Vagina (tissue), 2 donors: ENCODE measurements around the gene KRTAP20-3.

ENCODE experiments used
- POLR2A ChIP-seq, 2 donors: fragments of 450-650 bp; IDR thresholded peaks; one replicate each; pipeline ENCODE4 v1.6.1; 2017; ENCODE audit warnings: antibody characterized with exemption in 2 of 2, mild to moderate bottlenecking in 2 of 2, moderate library complexity in 2 of 2
- POLR2AphosphoS5 ChIP-seq, 2 donors: sonication (generic); formaldehyde crosslinking; IDR thresholded peaks; one replicate each; pipeline ENCODE4 v1.9.0; 2017; ENCODE audit warnings: antibody characterized with exemption in 2 of 2, mild to moderate bottlenecking in 2 of 2, low read depth in 1 of 2; ENCODE audit not compliant: insufficient read depth in 1 of 2
- TF ChIP-seq, protein P1 (sequence below), 3 experiments: fragments of 450-650 bp in 2 of 3; fragments of 200-600 bp in 1 of 3; sonication (generic) in 1 of 3; IDR thresholded peaks; one replicate each; pipeline ENCODE4 v1.5.1; 2017 to 2019; ENCODE audit warnings: antibody characterized with exemption in 3 of 3, mild to moderate bottlenecking in 2 of 3, moderate library complexity in 2 of 3

DNA sequence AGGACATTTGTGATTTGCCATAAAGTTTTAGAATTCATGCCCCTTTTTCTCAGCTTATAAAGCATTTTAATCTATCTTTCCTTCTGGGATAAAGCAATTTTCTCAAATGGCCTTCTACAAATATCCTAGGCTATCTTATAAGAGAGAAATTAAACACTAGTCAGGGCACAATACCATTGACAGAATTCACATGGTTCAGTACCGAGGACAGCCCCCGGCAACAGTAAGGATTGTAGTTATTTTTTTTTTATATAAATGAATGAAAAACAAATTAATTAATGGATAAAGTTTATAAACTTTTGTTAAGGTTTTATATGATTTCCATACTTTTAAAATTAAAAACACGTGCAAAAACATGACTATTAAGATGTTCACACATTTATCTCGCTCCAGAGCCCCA lies 14.6 kb upstream of the KRTAP20-3 start:
- TF ChIP-seq, protein P1, sequence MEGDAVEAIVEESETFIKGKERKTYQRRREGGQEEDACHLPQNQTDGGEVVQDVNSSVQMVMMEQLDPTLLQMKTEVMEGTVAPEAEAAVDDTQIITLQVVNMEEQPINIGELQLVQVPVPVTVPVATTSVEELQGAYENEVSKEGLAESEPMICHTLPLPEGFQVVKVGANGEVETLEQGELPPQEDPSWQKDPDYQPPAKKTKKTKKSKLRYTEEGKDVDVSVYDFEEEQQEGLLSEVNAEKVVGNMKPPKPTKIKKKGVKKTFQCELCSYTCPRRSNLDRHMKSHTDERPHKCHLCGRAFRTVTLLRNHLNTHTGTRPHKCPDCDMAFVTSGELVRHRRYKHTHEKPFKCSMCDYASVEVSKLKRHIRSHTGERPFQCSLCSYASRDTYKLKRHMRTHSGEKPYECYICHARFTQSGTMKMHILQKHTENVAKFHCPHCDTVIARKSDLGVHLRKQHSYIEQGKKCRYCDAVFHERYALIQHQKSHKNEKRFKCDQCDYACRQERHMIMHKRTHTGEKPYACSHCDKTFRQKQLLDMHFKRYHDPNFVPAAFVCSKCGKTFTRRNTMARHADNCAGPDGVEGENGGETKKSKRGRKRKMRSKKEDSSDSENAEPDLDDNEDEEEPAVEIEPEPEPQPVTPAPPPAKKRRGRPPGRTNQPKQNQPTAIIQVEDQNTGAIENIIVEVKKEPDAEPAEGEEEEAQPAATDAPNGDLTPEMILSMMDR (IDR thresholded peaks at IDR 0.05): no peak
- TF ChIP-seq POLR2A (IDR thresholded peaks at IDR 0.05) (no peak), POLR2AphosphoS5 (IDR thresholded peaks at IDR 0.05; ENCODE audit: insufficient read depth in 1 of 2, low read depth in 1 of 2) (no peak)
